Psoas muscle (tissue), 8 donors: Measurements from ENCODE around the gene DNAJC17. TPM values are rescaled to one million over a fixed set of nuclear protein-coding genes. Genes with fewer than 3 reads are reported as not detected.

ENCODE experiments used
- ATAC-seq, 4 donors: fragments of 200-7000 bp; cut with Tn5 transposase; one replicate each; pipeline ENCODE4 v1.9.1; 2020; ENCODE audit warnings: moderate library complexity in 3 of 4, mild to moderate bottlenecking in 2 of 4
- DNase-seq, 2 donors: peaks; one replicate each; pipeline ENCODE4 v3.0.0-alpha.2; 2020
- H3K27ac ChIP-seq: fragments of 200-600 bp; one replicate; pipeline ENCODE4 v1.8.0; 2022
- H3K27me3 ChIP-seq, 3 donors: fragments of 200-600 bp in 1 of 3; one replicate each; pipeline versions ENCODE4 v1.6.1 to v1.8.0; 2013 to 2022; ENCODE audit warnings: low read length in 2 of 3, mild to moderate bottlenecking in 2 of 3, moderate library complexity in 1 of 3; ENCODE audit not compliant: insufficient read depth in 3 of 3
- H3K36me3 ChIP-seq, 2 donors: fragments of 200-600 bp in 1 of 2; one replicate each; pipeline versions ENCODE4 v1.6.1 to v1.8.0; 2013 to 2022; ENCODE audit warnings: low read depth in 1 of 2, mild to moderate bottlenecking in 1 of 2, moderate library complexity in 1 of 2; ENCODE audit not compliant: insufficient read depth in 1 of 2
- H3K4me1 ChIP-seq: fragments of 200-600 bp; one replicate; pipeline ENCODE4 v1.8.0; 2022
- H3K4me3 ChIP-seq: fragments of 200-600 bp; one replicate; pipeline ENCODE4 v1.8.0; 2022; ENCODE audit warnings: mild to moderate bottlenecking
- H3K9me3 ChIP-seq: fragments of 200-600 bp; one replicate; pipeline ENCODE4 v1.8.0; 2022
- WGBS, 3 donors: extraction: QIAGEN DNeasy Blood & Tissue Kit; methylation state at CpG; one replicate each; pipeline versions ENCODE4 v1.1.6 to v1.1.7; 2013; 5-methylcytosine and 5-hydroxymethylcytosine counted together
- intact Hi-C, 2 donors: fragments of 100-400 bp; cut with DNase I; formaldehyde crosslinking; loops; one replicate each; pipeline versions ENCODE4 v1.11.0 to v1.14.2; 2022
- polyA plus RNA-seq, 3 donors: library from polyadenylated mRNA; stranded (reverse); fragments of 200-250 nt; gene quantifications; one replicate each; pipeline ENCODE4 v1.2.3, GENCODE V29; 2013
- total RNA-seq, 4 donors: library from RNA; stranded (reverse); fragmentation: NEBNext Ultra II Directional in 2 of 4; extraction: Animal tissue kit (Norgen Biotek cat#: 25700) in 2 of 4; gene quantifications; one replicate each; pipeline versions ENCODE4 v1.2.1 to v1.2.4, GENCODE V29; 2021 to 2023
- TF ChIP-seq, protein P1 (sequence below): fragments of 200-600 bp; IDR thresholded peaks from one replicate; pipeline ENCODE4 v1.8.0; 2022; ENCODE audit warnings: antibody characterized with exemption
- donor health status: healthy with polysubstance abuse.
- donor health status: DM: no; HTN: no; CAD: no; lungs with moderate emphysema.
- donor health status: Bipolar disorder and iron deficiency.
- donor health status: healthy.
- donor health status: DM: yes; HTN: yes; CAD: no.
- donor health status: DM: no; HTN: no; CAD: no.
- donor health status: DM: no; HTN: no; CAD: no.
- donor health status: DM: yes; HTN: yes; CAD: no.

Gene DNAJC17
- total and polyA plus RNA-seq, 7 donors: 8.9 to 32.4 (median 16.6) TPM

DNA sequence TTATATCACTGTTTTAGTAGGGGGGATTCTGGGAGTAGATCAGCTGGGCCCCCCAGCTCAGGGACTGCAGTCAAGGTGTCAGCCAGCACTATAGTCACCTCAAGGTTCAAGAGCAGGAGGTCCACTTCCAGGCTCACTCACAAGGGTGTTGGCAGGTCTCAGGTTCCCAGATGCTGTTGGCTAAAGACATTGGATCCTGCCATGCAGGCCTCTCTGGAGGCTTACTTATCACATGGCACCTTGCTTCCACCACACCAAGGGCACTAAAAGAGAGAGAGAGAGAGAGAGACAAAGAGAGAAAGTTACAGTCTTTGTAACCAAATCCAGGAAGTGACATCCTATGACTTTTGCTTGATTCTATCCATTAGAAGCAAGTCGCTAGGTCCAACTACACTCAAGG, 28.7 kb upstream of the DNAJC17 start:
- TF ChIP-seq, protein P1, sequence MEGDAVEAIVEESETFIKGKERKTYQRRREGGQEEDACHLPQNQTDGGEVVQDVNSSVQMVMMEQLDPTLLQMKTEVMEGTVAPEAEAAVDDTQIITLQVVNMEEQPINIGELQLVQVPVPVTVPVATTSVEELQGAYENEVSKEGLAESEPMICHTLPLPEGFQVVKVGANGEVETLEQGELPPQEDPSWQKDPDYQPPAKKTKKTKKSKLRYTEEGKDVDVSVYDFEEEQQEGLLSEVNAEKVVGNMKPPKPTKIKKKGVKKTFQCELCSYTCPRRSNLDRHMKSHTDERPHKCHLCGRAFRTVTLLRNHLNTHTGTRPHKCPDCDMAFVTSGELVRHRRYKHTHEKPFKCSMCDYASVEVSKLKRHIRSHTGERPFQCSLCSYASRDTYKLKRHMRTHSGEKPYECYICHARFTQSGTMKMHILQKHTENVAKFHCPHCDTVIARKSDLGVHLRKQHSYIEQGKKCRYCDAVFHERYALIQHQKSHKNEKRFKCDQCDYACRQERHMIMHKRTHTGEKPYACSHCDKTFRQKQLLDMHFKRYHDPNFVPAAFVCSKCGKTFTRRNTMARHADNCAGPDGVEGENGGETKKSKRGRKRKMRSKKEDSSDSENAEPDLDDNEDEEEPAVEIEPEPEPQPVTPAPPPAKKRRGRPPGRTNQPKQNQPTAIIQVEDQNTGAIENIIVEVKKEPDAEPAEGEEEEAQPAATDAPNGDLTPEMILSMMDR: no peak
- Histone ChIP-seq H3K4me1 (no peaks in the 10 kb centered on the region), H3K36me3 (no peaks in the 10 kb centered on the region), H3K27me3 (no peaks in the 10 kb centered on the region), H3K27ac (no peak overlapping the region), H3K9me3 (no peaks in the 10 kb centered on the region), H3K4me3 (no peak overlapping the region)
- 92 to 97% (median 96%) methylated on average over 1 of the region's 1 CpG for WGBS, 3 donors
- ATAC-seq (peak in 1 of 4 donors; percentile 30), DNase-seq (peak in 1 of 2 donors; percentile 6)
- intact Hi-C loops: no loop called here

DNA sequence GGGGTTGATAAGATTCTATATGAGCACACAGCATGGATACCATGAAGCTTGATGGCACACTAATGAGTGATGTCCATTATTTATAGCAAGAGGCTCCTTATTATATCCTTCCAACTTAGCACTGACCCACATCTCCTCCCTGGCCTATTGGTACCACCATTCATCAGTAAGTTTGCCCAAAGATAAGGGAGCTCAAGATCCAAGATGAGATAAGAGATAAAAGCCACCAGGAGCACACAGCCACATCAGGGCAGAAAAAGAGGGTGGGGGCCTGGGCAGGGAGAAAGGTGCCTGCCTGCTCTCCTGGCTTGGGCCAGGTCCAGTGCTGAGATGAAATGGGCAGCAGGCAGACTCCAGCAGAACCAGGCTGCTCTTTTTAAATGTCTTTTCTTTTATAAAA, 25.6 kb upstream of the DNAJC17 start:
- TF ChIP-seq, protein P1: no peak

DNA sequence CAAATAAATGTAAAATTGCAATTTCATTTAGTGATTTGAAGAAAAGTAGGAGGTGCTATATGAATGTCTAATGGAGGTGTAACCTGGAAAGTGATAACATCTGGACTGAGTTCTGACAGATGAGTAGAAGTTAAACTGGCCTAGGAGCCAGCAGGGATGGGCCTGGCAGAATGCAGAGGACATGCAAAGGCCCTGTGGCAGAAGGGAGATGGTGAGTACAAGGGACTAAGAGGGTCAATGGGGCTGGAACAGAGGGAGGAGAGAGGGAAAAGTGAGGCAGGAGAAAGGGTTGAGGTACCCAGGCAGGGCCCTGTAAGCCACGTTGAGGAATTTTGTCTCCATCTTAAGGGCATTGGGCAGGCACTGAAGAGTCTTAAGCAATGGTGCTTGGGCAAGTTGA, 24.6 kb upstream of the DNAJC17 start:
- TF ChIP-seq, protein P1: no peak

More for the DNA sequence above, 25.6 kb upstream of the DNAJC17 start:
- Histone ChIP-seq H3K4me1 (no peaks in the 10 kb centered on the region), H3K27ac (no peak overlapping the region), H3K4me3 (no peak overlapping the region), H3K36me3 (no peaks in the 10 kb centered on the region), H3K9me3 (no peaks in the 10 kb centered on the region), H3K27me3 (peaks cover 0 to 1% (median 0%) of the 10 kb centered on the region in 3 donors)
- intact Hi-C loops: no loop called here
- peak in 1 of 2 donors; percentile 13 for DNase-seq
- no peak for ATAC-seq

DNA sequence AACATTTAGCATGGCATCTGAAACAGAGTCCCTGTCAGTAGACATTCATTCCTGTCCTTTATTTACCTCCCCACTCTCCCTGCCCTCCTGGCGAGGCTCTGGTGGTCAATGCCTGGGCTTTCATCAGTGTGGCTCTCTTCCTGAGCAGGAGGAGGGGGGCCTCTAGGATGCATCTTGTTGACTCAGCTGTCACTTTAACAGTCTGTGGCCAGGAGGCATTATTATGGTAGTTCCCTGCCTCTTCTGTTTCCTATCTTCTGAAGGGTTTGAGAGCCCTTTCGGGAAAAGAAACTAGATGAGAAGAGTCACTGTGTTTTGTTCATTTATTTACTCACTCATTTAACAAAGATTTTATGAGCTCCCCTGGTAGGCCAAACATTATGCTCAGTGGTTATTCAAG, 23.6 kb upstream of the DNAJC17 start:
- H3K27me3 ChIP-seq: peaks cover 0 to 1% (median 0%) of the 10 kb centered on the region in 3 donors
- intact Hi-C loops: no loop called here
- H3K4me3 ChIP-seq: no peak overlapping the region
- DNase-seq: peak in 1 of 2 donors; percentile 8
- no peaks in the 10 kb centered on the region for H3K9me3 ChIP-seq
- 44 to 62% (median 57%) methylated on average over 2 of the region's 2 CpGs for WGBS, 3 donors
- TF ChIP-seq, protein P1: no peak
- no peak overlapping the region for H3K27ac ChIP-seq
- H3K4me1 ChIP-seq: no peaks in the 10 kb centered on the region
- no peaks in the 10 kb centered on the region for H3K36me3 ChIP-seq
- ATAC-seq: no peak

More for the DNA sequence above, 24.6 kb upstream of the DNAJC17 start:
- Histone ChIP-seq H3K27ac (no peak overlapping the region), H3K4me1 (no peaks in the 10 kb centered on the region), H3K36me3 (no peaks in the 10 kb centered on the region), H3K4me3 (no peak overlapping the region), H3K27me3 (peaks cover 0 to 1% (median 0%) of the 10 kb centered on the region in 3 donors), H3K9me3 (no peaks in the 10 kb centered on the region)
- intact Hi-C loops: no loop called here
- WGBS, 3 donors: 65 to 87% (median 75%) methylated on average over 1 of the region's 1 CpG
- DNase-seq (peak in 1 of 2 donors; percentile 6), ATAC-seq (no peak)

DNA sequence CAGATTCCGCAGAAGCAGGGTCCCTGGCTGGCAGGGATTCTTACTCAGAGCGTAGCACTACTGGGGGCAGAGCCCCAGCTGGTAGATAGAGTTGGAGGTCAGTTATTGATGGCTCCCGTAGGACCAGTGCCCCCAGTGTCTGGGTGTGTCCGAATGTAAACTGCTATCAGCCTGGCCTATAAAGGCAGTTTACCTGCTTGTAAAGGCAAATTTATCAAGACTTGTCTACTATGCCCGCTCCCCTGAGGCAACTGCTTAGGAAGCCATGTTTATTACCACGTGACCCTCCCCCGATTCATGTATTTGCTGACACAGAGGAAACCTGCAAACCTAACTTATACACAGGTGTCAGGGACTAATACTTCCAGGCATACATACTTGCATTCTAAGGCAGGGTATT, 21.8 kb upstream of the DNAJC17 start:
- intact Hi-C loops: no loop called here
- ATAC-seq (no peak), DNase-seq (no peak)
- peaks cover 0 to 1% (median 0%) of the 10 kb centered on the region in 3 donors for H3K27me3 ChIP-seq
- 75 to 80% (median 78%) methylated on average over 7 of the region's 7 CpGs for WGBS, 3 donors
- H3K4me1 ChIP-seq: no peaks in the 10 kb centered on the region
- no peak overlapping the region for H3K27ac ChIP-seq
- TF ChIP-seq, protein P1: no peak
- no peak overlapping the region for H3K4me3 ChIP-seq
- H3K36me3 ChIP-seq: no peaks in the 10 kb centered on the region
- H3K9me3 ChIP-seq: no peaks in the 10 kb centered on the region
